ENCODE results near the gene SLC51B.
"Not testable (repeated sequence)": the region's sequence is repeated elsewhere in the genome, so short reads cannot be mapped to it uniquely, and the experiment has no call there.

DNA sequence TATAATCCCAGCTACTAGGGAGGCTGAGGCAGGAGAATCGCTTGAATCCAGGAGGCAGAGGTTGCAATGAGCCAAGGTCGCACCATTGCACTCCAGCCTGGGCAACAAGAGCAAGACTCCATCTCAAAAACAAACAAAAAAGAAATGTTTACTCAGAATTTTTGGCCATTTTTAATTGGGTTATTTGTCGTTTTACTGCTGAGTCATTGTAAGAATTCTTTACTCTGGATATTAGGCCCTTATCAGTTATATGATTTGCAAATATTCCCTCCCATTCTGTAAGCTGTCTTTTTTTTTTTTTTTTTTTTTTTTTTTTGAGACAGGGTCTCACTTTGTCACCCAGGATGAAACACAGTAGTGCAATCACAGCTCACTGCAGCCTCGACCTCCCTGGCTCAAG is 34.0 kb upstream of the SLC51B start:
- not testable (repeated sequence) for TF ChIP-seq POLR2A (IDR thresholded peaks at IDR 0.05)
- TF ChIP-seq, protein P1, sequence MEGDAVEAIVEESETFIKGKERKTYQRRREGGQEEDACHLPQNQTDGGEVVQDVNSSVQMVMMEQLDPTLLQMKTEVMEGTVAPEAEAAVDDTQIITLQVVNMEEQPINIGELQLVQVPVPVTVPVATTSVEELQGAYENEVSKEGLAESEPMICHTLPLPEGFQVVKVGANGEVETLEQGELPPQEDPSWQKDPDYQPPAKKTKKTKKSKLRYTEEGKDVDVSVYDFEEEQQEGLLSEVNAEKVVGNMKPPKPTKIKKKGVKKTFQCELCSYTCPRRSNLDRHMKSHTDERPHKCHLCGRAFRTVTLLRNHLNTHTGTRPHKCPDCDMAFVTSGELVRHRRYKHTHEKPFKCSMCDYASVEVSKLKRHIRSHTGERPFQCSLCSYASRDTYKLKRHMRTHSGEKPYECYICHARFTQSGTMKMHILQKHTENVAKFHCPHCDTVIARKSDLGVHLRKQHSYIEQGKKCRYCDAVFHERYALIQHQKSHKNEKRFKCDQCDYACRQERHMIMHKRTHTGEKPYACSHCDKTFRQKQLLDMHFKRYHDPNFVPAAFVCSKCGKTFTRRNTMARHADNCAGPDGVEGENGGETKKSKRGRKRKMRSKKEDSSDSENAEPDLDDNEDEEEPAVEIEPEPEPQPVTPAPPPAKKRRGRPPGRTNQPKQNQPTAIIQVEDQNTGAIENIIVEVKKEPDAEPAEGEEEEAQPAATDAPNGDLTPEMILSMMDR (IDR thresholded peaks at IDR 0.05) = not testable (repeated sequence)
